ENCODE measurements around the gene PLEKHJ1.

DNA sequence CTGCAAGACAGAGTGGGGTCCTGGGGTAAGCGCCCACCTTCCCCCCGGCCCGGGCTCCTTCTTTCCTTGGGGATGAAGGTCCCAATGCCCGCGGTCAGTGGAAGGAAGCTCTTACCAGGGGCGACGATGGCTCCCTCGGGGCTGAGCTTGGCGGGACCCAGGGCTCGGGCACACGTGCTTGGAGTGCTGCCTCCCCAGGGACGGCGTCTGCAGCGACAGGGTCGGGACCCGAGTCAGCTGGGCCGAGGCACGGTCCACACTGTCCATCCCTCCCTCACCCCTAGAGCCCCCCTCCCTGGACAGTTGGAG lies 16.6 kb upstream of the PLEKHJ1 start:
- TF ChIP-seq, protein P1, sequence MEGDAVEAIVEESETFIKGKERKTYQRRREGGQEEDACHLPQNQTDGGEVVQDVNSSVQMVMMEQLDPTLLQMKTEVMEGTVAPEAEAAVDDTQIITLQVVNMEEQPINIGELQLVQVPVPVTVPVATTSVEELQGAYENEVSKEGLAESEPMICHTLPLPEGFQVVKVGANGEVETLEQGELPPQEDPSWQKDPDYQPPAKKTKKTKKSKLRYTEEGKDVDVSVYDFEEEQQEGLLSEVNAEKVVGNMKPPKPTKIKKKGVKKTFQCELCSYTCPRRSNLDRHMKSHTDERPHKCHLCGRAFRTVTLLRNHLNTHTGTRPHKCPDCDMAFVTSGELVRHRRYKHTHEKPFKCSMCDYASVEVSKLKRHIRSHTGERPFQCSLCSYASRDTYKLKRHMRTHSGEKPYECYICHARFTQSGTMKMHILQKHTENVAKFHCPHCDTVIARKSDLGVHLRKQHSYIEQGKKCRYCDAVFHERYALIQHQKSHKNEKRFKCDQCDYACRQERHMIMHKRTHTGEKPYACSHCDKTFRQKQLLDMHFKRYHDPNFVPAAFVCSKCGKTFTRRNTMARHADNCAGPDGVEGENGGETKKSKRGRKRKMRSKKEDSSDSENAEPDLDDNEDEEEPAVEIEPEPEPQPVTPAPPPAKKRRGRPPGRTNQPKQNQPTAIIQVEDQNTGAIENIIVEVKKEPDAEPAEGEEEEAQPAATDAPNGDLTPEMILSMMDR (IDR thresholded peaks at IDR 0.05), result no peak
- TF ChIP-seq, protein P2, sequence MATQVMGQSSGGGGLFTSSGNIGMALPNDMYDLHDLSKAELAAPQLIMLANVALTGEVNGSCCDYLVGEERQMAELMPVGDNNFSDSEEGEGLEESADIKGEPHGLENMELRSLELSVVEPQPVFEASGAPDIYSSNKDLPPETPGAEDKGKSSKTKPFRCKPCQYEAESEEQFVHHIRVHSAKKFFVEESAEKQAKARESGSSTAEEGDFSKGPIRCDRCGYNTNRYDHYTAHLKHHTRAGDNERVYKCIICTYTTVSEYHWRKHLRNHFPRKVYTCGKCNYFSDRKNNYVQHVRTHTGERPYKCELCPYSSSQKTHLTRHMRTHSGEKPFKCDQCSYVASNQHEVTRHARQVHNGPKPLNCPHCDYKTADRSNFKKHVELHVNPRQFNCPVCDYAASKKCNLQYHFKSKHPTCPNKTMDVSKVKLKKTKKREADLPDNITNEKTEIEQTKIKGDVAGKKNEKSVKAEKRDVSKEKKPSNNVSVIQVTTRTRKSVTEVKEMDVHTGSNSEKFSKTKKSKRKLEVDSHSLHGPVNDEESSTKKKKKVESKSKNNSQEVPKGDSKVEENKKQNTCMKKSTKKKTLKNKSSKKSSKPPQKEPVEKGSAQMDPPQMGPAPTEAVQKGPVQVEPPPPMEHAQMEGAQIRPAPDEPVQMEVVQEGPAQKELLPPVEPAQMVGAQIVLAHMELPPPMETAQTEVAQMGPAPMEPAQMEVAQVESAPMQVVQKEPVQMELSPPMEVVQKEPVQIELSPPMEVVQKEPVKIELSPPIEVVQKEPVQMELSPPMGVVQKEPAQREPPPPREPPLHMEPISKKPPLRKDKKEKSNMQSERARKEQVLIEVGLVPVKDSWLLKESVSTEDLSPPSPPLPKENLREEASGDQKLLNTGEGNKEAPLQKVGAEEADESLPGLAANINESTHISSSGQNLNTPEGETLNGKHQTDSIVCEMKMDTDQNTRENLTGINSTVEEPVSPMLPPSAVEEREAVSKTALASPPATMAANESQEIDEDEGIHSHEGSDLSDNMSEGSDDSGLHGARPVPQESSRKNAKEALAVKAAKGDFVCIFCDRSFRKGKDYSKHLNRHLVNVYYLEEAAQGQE (IDR thresholded peaks at IDR 0.05), result no peak
- TF ChIP-seq MAZ (IDR thresholded peaks at IDR 0.05; ENCODE audit: borderline replicate concordance, low read depth, low read length) (no peak), RAD21 (conservative IDR thresholded peaks at IDR 0.05 in 1 of 2, IDR thresholded peaks at IDR 0.05 in 1 of 2) (no peak), PHF8 (IDR thresholded peaks at IDR 0.05; ENCODE audit: borderline replicate concordance, low read depth) (no peak), ZC3H11A (IDR thresholded peaks at IDR 0.05) (no peak), MAFK (IDR thresholded peaks at IDR 0.05; ENCODE audit: partially characterized antibody) (no peak), RCOR1 (IDR thresholded peaks at IDR 0.05; ENCODE audit: low read depth, low read length) (no peak), HEYL (CRISPR knock-in tag; IDR thresholded peaks at IDR 0.05) (no peak), POLR2A (IDR thresholded peaks at IDR 0.05; ENCODE audit: low read length) (no peak), HOXA7 (CRISPR knock-in tag; IDR thresholded peaks at IDR 0.05) (no peak)
- TF ChIP-seq, protein P3, sequence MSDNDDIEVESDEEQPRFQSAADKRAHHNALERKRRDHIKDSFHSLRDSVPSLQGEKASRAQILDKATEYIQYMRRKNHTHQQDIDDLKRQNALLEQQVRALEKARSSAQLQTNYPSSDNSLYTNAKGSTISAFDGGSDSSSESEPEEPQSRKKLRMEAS (IDR thresholded peaks at IDR 0.05), result no peak
- TF ChIP-seq, protein P4, sequence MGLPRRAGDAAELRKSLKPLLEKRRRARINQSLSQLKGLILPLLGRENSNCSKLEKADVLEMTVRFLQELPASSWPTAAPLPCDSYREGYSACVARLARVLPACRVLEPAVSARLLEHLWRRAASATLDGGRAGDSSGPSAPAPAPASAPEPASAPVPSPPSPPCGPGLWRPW (IDR thresholded peaks at IDR 0.05), result no peak
- TF ChIP-seq, protein P5, sequence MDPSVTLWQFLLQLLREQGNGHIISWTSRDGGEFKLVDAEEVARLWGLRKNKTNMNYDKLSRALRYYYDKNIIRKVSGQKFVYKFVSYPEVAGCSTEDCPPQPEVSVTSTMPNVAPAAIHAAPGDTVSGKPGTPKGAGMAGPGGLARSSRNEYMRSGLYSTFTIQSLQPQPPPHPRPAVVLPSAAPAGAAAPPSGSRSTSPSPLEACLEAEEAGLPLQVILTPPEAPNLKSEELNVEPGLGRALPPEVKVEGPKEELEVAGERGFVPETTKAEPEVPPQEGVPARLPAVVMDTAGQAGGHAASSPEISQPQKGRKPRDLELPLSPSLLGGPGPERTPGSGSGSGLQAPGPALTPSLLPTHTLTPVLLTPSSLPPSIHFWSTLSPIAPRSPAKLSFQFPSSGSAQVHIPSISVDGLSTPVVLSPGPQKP (IDR thresholded peaks at IDR 0.05; ENCODE audit: low read depth, low read length), result no peak

Data from A549 (cell line).